Measurements from ENCODE around the gene BMF.
"Not testable (repeated sequence)": the region's sequence is repeated elsewhere in the genome, so short reads cannot be mapped to it uniquely, and the experiment has no call there.

BMF gene

GRCh38 chr15:40087991-40088928 lies 20.4 kb downstream of the BMF start:
- no peak for DNase-seq (ENCODE audit: low spot score)

- no peak for DNase-seq (ENCODE audit: low spot score)
Measured at GRCh38 chr15:40087068-40087810, 21.4 kb downstream of the BMF start.

GRCh38 chr15:40085266-40085665 lies 23.4 kb downstream of the BMF start:
- DNase-seq (ENCODE audit: low spot score) = no peak

- no peak for DNase-seq (ENCODE audit: low spot score)
Measured at GRCh38 chr15:40084650-40085049, 24.0 kb downstream of the BMF start.

- DNase-seq (ENCODE audit: low spot score) = no peak
Measured at GRCh38 chr15:40082195-40082883, 26.3 kb downstream of the BMF start.

- DNase-seq (ENCODE audit: low spot score) = peak; percentile 57
Measured at GRCh38 chr15:40081691-40082194, 26.9 kb downstream of the BMF start.

DNA sequence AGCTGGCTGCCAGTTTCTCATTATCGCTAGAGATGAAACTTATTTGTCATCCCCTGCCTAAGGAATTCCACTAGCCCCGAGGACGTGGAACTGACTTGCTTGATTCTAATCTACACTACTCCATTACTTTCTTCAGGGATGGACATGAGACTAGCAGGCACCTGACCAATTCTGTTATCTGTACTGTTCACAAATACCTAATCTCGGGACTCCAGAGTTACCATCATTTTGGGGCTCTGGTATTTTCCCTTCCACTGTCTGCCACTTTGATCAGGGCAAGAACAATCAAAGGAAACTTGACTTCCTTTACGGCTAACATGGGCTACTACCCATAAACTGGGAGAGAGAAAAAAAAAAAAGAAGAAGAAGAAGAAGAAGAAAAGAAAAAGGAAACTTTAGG lies 27.8 kb downstream of the BMF start:
- DNase-seq (ENCODE audit: low spot score) = no peak

DNA sequence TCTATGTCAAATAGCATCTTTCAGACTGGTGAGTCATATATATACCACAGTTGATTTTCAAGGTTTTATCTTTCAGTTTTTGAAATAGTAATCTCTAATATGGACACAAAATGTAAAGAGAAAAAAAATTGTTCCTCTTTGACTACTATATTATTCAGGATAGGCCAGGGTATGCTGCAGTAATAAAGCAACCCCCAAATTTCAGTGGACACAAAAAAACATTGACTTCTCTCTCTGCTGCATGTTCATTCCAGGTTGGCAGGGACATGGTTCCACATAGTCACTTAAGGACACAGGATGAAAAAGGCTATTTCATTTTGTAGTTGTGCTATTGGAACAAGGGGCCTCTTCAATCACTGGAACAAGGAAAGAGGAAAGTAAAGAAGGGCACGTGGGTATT lies 28.6 kb downstream of the BMF start:
- DNase-seq (ENCODE audit: low spot score) = no peak

DNA sequence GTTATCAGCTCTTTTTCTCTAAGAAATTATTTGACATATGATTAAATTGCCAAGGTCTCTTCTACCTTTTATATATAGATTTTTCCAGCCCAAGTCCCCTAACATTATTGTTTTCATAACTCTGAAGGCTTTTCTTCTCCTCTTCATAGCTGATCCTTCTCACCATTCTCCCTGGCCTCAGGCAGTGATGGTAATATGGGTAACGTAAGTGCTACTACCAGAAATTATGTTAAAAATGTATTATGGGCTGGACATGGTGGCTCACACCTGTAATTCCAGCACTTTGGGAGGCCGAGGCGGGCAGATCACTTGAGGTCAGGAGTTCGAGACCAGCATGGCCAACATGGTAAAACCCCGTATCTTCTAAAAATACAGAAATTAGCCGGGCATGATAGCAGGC lies 29.2 kb downstream of the BMF start:
- no peak for DNase-seq (ENCODE audit: low spot score)

DNA sequence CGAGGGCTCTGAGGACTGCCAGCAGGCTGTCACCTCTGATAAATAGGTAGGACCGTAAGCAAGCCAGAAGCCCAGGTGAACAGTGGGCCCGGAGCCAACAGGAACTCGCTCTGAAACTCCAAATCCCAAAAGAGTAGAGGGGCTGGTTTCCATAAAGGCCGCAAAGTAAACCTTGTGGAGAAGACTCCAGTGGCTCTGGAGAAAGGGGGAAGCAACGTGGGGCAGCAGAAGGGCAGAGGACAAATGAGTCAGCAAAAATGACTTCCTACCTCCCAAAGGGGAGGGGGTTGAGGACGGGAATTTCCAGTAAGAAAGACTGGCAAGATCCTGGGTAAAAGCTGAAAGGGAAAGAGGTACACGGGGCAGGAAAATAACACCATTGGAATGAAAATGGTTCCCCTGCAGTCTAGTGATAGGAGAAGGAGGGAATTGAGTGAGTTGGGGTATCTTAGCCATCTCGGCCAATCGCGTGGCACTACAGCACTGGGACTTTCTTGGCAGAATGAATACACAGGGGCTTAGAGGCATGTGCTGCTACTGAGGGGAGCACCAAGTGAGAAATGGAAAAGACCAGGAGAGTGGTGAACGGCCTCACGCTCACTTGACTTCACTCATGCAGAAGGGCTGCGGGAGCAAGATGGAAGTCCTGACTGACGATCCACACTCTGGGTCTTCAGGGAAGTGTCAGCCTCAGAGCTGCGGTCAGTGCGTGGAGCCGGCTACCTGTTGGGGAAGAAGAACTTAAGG lies 33.2 kb downstream of the BMF start:
- DNase-seq (ENCODE audit: low spot score) = no peak

- DNase-seq (ENCODE audit: low spot score) = not testable (repeated sequence)
Measured at GRCh38 chr15:40074656-40075055, 34.0 kb downstream of the BMF start.

DNA sequence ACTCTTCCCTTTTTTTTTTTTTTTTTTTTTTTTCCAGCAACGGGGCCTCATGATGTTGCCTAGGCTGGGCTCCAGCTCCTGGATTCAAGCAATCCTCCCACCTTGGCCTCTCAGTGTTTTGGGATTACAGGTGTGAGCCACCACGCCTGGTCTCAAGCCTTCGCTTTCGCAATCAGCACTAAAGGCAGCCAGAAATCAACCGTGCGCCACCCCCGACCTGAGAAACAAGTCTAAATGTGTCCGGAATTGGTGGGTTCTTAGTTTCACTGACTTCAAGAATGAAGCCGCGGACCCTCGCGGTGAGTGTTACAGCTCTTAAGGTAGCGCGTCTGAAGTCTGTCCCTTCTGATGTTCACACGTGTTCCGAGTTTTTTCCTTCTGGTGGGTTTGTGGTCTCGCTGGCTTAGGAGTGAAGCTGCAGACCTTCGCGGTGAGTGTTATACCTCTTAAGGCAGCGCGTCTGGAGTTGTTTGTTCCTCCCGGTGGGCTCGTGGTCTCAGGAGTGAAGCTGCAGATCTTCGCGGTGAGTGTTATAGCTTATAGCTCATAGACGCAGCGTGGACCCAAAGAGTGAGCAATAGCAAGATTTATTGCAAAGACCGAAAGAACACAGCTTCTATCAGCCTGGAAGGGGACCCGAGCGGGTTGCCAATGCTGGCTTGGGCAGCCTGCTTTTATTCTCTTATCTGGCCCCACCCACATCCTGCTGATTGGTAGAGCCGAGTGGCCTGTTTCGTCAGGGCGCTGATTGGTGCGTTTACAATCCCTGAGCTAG lies 34.8 kb downstream of the BMF start:
- not testable (repeated sequence) for DNase-seq (ENCODE audit: low spot score)

- no peak for DNase-seq (ENCODE audit: low spot score)
Measured at GRCh38 chr15:40072216-40072990, 36.3 kb downstream of the BMF start.

GRCh38 chr15:40070608-40071218 lies 38.0 kb downstream of the BMF start:
- no peak for DNase-seq (ENCODE audit: low spot score)

DNA sequence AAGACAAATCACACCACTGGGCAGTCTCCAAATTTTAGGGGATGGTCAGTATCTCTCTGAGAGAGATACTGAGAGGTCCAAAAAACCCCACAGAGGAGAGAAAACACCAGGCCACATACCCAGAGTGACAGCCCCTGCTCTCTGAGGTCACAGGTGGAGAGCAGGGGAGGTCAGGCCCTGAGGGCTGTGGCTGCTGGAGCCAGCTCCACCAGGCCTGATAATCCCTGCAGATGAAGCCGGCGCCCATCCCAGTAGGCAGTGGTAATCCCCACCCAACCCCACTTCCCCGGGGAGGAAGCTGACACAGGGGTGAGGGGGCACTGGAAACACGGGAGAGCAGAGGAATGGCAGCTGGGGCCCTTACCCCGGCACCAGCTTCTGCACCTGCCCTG lies 38.5 kb downstream of the BMF start:
- no peak for DNase-seq (ENCODE audit: low spot score)

DNA sequence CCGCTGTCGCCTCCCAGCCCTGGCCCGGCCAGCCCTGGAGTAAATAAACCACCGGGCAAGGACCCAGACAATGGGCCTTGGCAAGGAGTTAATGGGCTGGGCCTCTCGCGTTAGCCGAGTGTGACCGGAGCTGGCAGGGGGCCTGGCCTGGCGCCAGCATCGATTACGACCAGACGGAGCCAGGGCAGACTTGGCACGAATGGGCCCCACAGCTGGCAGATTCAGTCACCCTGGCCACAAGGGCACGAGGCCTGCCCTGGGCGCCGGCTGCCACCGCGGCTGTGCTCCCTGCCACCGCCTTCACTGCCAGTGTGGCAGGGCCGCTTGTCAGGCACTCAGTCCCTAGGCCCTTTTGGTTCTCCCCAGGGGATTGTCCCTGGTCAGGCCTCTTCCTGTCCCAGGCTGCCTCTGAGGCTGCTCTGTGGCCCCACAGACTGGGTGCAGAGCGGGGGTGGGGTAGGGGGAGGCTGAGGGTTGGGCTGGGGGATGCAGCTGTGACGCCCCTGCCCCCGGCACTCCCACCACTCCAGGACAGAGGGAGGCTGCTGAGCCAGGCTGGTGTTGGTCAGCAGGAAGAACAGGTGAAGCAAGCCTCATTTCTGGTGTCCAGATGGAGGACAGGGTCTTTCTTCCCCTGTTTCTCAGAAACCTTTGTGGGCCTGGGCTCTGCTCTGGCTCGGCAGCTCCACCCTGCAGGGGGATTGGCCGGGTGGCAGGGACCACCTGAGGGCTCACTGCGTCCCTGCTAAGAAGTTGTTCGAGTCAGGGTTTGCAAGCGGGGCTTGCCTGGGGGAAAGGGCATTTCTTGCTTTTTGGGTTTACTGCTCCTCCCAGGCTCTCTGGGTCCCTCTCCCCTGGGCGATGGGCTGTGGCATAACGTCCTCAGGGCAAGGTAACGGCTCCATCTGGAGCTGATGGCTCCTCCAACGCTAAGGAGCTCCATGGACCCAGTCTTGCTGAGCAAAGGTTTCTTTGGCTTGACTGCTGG lies 39.2 kb downstream of the BMF start:
- DNase-seq (ENCODE audit: low spot score) = peak; percentile 63

- no peak for DNase-seq (ENCODE audit: low spot score)
Measured at GRCh38 chr15:40067921-40068624, 40.6 kb downstream of the BMF start.

DNA sequence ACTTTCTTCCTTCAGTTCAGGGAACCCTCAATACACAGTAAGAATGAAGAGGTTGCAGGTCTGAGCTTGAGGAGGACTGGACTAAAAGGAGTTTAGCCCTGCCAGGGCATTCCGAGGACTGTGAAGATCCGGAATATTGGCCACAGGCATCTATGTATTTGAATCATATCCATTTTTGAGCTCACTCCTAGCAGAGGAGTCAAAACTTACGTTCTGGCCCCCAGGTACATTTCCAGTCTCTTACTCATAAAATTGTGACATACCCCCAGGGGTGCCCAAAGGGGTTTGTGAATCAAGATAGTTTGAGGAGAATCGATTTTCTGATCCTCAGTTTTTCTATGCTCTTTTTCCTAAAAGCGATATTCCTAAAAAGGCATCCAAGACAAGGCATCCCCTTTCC lies 42.1 kb downstream of the BMF start:
- no peak for DNase-seq (ENCODE audit: low spot score)

All from cerebellar cortex (tissue), 1 donor.